ENCODE results near the gene GABRD. TPM values are rescaled to one million over a fixed set of nuclear protein-coding genes. Genes with fewer than 3 reads are reported as not detected.

The GABRD gene
- total RNA-seq, 1 donor, result not detected

DNA sequence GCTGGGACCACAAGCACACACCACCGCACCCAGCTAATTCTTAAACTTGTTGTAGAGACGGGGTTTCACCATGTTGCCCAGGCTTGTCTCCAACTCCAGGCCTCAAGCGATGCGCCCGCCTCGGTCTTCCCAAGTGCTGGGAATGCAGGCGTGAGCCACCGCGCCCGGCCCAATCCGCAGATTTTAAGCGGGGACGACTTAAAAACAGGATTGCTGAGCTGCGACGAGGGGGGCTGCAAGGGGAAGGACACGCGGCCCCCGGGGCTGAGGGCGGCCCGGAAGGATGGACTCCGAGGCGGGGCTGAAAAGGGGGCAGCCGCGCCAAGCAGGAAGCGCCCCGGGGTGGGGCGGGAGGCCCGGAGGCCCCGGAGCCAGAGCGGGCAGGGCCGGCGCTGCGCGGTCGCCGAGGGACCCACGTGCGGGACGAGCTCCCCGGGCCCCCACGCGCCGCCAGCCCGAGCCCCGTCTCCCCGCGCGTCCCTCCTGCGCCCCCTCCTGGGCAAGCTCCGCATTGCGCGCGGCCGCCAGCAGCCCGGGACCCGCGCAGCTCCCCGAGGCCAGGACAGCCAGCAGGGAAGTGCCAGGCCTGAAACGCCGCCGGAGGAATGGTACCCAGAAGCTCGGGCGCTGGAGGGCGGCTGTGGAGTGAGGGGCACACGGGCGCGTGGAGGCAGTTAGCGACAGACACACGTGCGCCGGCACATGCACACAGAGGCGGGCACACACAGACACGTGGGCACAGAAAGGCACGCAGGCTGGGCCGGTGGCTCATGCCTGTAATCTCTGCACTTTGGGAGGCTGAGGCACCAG lies 25.6 kb downstream of the GABRD start:
- peak overlapping the region; percentile 42 for H3K4me3 ChIP-seq (ENCODE audit: low read depth, low read length)
- DNase-seq (ENCODE audit: low read depth), result peak; percentile 17
- TF ChIP-seq, protein P1, sequence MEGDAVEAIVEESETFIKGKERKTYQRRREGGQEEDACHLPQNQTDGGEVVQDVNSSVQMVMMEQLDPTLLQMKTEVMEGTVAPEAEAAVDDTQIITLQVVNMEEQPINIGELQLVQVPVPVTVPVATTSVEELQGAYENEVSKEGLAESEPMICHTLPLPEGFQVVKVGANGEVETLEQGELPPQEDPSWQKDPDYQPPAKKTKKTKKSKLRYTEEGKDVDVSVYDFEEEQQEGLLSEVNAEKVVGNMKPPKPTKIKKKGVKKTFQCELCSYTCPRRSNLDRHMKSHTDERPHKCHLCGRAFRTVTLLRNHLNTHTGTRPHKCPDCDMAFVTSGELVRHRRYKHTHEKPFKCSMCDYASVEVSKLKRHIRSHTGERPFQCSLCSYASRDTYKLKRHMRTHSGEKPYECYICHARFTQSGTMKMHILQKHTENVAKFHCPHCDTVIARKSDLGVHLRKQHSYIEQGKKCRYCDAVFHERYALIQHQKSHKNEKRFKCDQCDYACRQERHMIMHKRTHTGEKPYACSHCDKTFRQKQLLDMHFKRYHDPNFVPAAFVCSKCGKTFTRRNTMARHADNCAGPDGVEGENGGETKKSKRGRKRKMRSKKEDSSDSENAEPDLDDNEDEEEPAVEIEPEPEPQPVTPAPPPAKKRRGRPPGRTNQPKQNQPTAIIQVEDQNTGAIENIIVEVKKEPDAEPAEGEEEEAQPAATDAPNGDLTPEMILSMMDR (IDR thresholded peaks at IDR 0.05; ENCODE audit: insufficient read depth, low read length), result peak; percentile 70

DNA sequence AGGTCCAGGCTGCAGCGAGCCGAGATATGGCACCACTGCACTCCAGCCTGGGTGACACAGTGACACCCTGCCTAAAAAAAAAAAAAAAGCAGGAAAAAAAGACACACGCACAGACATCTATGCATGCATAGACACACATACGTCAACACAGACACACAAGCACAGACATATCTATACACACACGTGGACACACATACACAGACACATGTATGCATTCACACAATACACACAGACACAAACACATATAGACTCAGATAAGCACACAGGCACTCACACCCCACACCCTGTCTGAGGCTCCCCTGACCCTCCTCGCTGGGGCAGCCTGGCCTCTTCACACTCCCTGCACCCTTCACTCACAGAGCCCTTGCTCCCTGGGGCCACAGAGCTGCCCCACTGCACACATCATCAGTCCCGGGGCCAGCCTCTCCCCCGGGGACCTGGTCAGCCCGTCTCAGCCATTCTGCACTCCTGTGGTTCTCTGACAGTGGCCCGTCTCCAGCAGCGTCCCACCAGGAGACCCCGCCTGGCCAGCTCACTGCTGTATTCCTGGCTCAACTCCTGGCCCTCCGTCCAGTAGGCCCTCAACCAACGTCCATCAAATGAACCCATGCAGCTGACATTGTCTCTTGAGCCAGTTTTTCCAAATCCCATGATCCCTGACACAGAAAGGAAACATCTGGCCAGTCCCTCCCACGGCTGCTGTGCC lies 26.5 kb downstream of the GABRD start:
- peak; percentile 35 for DNase-seq (ENCODE audit: low read depth)
- H3K4me3 ChIP-seq (ENCODE audit: low read depth, low read length), result no peak overlapping the region
- TF ChIP-seq, protein P1 (IDR thresholded peaks at IDR 0.05; ENCODE audit: insufficient read depth, low read length), result no peak

DNA sequence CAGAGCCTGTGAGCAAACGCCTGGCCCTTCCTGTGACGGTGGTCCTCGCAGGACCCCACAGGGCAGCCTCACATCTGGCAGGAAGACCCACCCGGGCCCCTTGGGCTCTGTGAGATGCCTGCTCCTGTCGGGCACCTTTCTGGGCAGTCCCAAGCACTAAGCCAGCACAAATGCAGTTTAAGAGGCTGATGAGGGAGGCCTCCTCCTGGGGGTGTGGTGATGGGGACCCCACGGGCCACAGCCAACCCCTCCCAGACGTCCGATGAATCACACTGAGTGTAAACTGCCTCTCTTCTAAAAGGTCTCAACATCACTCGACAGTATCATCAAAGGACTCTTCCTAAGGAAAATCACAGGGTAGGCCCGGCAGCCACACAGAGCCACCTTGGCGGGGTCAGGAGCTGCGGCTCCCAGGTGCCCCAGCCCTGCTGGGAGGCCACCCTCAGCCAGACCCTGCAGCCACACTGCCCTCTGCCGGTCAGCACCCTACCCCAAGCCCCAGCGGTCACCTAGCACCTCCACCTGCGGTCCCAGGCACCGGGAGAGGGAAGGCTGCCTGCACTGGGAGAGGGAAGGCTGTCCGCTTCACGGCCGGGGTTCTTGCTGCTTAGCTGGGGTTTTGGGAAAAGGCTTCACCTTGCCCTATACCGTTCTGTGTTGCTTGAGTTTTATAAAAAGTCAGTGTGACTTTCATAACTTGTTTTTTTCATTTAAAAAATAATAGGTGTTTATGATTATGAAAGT lies 27.2 kb downstream of the GABRD start:
- no peak for DNase-seq (ENCODE audit: low read depth)
- no peak overlapping the region for H3K4me3 ChIP-seq (ENCODE audit: low read depth, low read length)
- TF ChIP-seq, protein P1 (IDR thresholded peaks at IDR 0.05; ENCODE audit: insufficient read depth, low read length), result peak; percentile 64

DNA sequence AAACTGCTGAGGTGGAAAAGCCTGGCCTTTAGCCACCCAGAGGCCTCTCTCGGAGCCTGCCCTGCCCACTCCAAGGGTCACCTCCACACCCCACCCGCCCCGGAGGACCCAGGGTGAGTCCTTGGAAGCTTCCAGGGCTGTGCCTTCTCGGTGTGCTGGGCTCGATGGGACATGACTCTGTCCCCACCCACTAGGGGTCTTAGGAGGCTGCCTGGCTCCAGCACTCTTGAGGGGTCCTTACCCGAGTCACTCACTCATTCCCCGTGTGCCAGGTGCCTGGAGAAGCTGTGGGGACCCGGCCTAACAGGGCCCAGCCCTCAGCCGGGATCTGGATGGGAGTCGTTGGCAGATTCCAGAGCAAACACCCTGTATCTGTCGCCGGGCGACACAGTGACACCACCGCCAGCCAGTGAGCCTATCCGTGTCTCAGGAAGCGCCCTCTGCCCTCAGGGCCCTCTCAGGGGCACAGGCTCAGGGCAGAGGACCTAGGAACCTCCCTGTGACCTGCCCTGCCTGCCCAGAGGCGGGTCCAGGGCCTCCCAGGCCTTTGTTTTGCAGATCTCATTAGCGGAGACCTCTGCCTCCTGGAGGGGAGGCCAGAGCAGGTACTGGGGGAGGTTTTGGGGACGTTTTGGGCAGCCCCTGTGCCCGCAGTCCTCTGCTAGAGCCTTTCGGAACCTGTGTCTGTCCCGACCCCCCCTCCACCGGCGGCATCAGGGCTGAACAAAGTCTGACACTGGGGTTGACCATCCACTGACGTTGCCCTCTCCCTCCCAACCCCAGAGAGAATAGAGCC lies 28.0 kb downstream of the GABRD start:
- H3K4me3 ChIP-seq (ENCODE audit: low read depth, low read length), result no peak overlapping the region
- TF ChIP-seq, protein P1 (IDR thresholded peaks at IDR 0.05; ENCODE audit: insufficient read depth, low read length), result no peak
- DNase-seq (ENCODE audit: low read depth), result no peak

DNA sequence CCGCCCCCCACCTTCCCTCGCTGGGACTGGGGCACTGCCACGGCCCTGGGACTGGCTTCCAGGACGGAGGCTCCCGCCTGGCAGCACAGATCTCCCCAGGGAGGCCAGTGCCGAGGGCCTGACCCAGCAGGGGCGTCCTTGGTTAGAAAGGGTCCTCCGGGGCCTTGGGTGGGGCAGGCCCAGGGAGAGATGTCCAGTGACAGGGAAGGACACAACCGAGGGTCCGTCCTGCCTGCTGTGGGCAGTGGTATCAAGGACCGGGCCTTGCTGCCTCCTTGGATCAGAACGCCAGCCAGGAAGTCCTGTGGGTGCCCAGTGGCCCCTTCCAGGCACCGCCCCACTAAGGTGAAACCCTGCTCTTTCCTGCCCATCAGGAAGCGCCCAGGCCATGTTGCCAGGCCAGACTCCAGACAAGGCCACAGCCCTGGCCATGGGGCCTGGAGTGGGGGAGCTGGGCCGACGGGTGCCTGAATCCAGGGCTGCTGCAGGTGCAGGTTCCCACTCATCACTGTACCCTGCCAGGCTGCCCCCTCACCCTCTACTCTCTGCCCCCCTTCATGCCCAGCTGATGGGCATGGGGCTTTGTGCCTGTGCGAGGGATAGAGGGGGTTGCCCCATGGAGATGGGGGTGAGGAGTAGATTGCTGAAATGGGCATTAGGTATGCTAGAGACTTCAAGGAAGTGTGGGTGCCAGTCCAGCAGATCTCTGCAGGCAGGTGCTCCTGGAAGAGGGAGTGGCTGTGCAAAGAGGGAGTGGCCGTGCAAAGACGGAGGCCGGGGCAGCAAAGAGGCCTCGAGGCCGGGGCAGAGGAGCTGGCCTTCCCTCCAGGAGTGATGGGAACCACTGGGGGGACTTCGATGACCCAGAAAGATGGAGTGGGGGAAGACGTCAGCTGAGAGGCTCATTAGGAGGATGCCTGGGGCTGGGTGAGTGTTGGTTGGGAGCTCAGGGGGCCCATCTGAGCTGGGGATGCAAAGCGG lies 28.9 kb downstream of the GABRD start:
- DNase-seq (ENCODE audit: low read depth), result no peak
- H3K4me3 ChIP-seq (ENCODE audit: low read depth, low read length), result no peak overlapping the region
- TF ChIP-seq, protein P1 (IDR thresholded peaks at IDR 0.05; ENCODE audit: insufficient read depth, low read length), result no peak
